HG03095 (cell line): ENCODE data around the gene RAPGEF1.
A peak's percentile ranks its signal among the peaks of the same experiment; 100 is the strongest.

Experiments
- ATAC-seq: cut with Tn5 transposase; IDR thresholded peaks from one replicate; pipeline ENCODE4 v1.9.1; 2021; ENCODE audit warnings: moderate library complexity; ENCODE audit not compliant: unreplicated experiment

Gene RAPGEF1

GRCh38 chr9:131731644-131732043 lies 8.2 kb downstream of the RAPGEF1 start:
- ATAC-seq, result no peak

- ATAC-seq, result no peak
Measured at GRCh38 chr9:131731237-131731636, 8.6 kb downstream of the RAPGEF1 start.

DNA sequence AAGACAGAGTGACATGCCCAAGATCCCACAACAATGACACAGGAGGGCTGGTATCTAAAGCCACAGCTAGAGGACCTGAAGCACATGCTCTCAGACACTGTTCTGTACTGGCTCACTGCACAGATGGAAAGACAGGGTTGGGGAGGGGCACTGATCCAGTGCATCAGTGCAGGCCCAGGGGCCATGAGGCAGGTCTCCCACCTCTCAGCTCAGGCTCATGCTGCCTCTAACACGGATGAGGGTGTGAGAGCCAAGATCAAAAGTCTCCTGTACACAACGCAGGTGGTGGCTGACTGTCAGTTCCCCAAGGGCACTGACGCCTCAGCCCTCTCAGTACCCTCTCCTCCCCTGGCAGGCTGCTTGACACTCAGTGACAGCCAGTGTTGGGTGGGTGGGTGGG lies 10.9 kb downstream of the RAPGEF1 start:
- no peak for ATAC-seq

DNA sequence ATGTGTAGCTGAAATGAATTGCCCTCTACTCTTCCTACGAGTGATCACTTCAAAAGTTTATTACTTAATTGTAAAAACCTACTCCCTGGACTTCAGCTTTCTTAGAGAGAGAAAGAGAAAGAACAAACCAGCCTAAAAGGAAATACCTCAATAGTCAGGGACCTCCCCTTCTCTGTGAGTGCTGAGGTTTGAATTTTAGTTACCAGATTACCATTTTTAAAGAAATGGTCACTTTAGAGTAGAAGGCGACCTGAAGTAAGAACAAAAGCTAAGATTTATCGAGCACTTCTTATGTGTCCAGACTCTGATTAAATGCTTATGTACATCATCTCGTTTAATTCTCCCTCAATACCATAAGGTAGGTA lies 11.3 kb downstream of the RAPGEF1 start:
- no peak for ATAC-seq

GRCh38 chr9:131727795-131728545 lies 11.9 kb downstream of the RAPGEF1 start:
- ATAC-seq, result no peak

DNA sequence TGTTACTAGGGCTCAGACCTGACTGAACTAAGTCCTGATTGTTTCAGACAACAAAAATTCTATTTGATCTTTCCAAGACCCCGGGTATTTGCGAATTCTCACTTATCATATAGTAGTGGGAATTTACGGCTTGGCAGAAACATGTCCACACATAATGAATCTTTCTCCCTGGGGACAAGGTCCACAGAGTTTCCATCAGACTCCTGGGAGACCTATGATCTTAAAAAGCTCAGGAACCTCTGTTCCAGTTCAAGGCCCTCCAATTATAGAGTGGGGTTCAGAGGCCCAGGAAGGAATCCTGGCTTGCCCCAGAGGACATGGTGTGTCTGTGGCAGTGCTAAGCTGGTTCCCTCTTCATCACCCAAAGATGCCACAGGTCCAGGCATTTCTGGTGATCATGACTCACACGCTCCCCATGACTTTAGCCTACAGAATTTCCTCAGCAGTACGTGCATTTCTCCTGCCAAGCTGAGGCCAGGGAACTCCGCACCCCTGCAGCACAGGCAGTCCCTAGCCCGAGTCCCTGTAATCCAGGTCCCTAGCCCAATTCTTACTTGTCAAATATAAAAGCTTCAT lies 12.6 kb downstream of the RAPGEF1 start:
- ATAC-seq, result no peak

- ATAC-seq, result no peak
Measured at GRCh38 chr9:131724683-131725082, 15.2 kb downstream of the RAPGEF1 start.

DNA sequence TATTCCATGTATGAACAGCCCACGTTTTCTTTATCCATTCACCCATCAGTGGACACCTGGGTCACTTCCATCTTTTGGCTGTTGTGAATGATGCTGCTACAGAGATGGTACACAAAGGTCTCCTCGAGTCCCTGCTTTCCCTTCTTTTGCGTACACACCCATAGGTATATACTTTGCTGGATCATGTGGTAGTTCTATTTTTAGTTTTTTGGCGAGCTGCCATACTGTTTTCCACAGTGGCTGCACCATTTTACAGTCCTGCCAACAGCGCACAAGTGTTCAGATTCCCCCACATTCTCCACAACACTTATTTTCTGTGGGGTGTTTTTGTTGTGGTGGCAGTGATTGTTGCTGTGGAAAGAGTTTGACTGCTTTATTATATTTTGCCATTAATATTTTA lies 16.2 kb downstream of the RAPGEF1 start:
- no peak for ATAC-seq

GRCh38 chr9:131722255-131722654 lies 17.6 kb downstream of the RAPGEF1 start:
- ATAC-seq, result no peak

- no peak for ATAC-seq
Measured at GRCh38 chr9:131721076-131721475, 18.8 kb downstream of the RAPGEF1 start.

GRCh38 chr9:131720330-131720729 lies 19.5 kb downstream of the RAPGEF1 start:
- no peak for ATAC-seq

GRCh38 chr9:131719262-131719908 lies 20.5 kb downstream of the RAPGEF1 start:
- no peak for ATAC-seq

- no peak for ATAC-seq
Measured at GRCh38 chr9:131717719-131718460, 22.0 kb downstream of the RAPGEF1 start.

- ATAC-seq, result no peak
Measured at GRCh38 chr9:131715906-131716305, 24.0 kb downstream of the RAPGEF1 start.

DNA sequence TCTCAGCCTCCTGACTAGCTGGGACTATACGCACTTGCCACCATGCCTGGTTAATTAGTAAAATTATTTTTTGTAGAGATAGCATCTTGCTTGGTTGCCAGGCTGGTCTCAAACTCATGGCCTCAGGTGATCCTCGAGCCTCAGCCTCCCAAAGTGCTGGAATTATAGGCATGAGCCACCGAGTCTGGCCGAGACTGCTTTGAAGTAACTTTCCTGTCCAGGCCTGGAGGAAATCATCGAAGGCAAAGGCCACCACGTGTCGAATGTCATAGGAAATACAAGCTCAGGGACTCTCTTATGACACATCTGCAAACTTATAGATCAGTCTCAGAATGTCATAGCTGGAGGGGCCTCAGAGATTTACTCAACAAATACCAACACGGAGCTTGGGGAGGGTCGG lies 25.1 kb downstream of the RAPGEF1 start:
- ATAC-seq, result no peak

DNA sequence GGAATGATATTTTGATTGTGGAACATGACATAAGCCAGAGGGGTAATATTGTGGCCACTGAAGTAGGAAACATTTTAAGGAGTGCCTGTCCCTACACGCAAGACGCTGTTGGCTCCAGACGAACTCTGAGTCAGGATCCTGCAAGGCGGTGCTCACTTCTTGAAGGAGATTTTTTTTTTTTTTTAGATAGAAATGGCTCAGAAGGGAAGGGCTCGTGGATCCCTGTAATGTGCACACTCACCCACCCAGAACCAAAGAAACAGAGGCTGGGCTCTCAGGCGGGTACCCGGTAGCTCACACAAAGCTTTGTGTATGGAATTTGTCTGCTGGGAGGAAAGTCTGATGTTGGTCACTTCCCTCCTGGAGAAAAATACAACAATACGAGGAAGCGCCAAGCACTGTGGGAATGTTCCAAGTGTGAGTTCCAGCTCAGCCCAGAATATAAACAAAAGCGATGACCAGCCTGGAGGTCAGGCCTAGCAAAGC lies 25.7 kb downstream of the RAPGEF1 start:
- no peak for ATAC-seq

GRCh38 chr9:131713016-131713415 lies 26.9 kb downstream of the RAPGEF1 start:
- no peak for ATAC-seq

- ATAC-seq, result no peak
Measured at GRCh38 chr9:131712151-131712716, 27.6 kb downstream of the RAPGEF1 start.

- ATAC-seq, result peak; percentile 46
Measured at GRCh38 chr9:131709771-131710431, 30.0 kb downstream of the RAPGEF1 start.

- ATAC-seq, result peak; percentile 17
Measured at GRCh38 chr9:131709010-131709770, 30.7 kb downstream of the RAPGEF1 start.
